Limb (tissue), 2 donors: Measurements from ENCODE around the gene BMI1.
A peak's percentile ranks its signal among the peaks of the same experiment; 100 is the strongest.
"Not testable (repeated sequence)": the region's sequence is repeated elsewhere in the genome, so short reads cannot be mapped to it uniquely, and the experiment has no call there.

Experiments
- DNase-seq, 2 donors: peaks; one replicate each; pipeline ENCODE4 v3.0.0-alpha.2; 2016; ENCODE audit errors: extremely low spot score in 2 of 2

Gene BMI1

GRCh38 chr10:22320591-22321155 is at the start of gene BMI1:
TSS of gene BMI1 (plus strand) at chr10:22321099. CDS start at chr10:22326450, 5,351 bp downstream.
- peak; percentile 83 to 98 for DNase-seq

GRCh38 chr10:22271786-22272185 is 49.1 kb upstream of the BMI1 start:
- no peak for DNase-seq

GRCh38 chr10:22278441-22278782 is 42.5 kb upstream of the BMI1 start:
- DNase-seq: no peak

GRCh38 chr10:22280078-22280477 is 40.8 kb upstream of the BMI1 start:
- DNase-seq: no peak

GRCh38 chr10:22285130-22285529 is 35.8 kb upstream of the BMI1 start:
- DNase-seq: no peak

- DNase-seq: no peak
Observed at GRCh38 chr10:22293747-22294404, 27.0 kb upstream of the BMI1 start.

- DNase-seq: no peak
Observed at GRCh38 chr10:22294694-22295093, 26.2 kb upstream of the BMI1 start.

GRCh38 chr10:22301193-22301592 is 19.7 kb upstream of the BMI1 start:
- no peak for DNase-seq

- DNase-seq: no peak
Observed at GRCh38 chr10:22303461-22303860, 17.4 kb upstream of the BMI1 start.

GRCh38 chr10:22305721-22306120 is 15.2 kb upstream of the BMI1 start:
- no peak for DNase-seq

- DNase-seq: no peak
Observed at GRCh38 chr10:22308390-22308789, 12.5 kb upstream of the BMI1 start.

- no peak for DNase-seq
Observed at GRCh38 chr10:22309180-22310000, 11.5 kb upstream of the BMI1 start.

- not testable (repeated sequence) for DNase-seq
Observed at GRCh38 chr10:22310012-22310411, 10.9 kb upstream of the BMI1 start.

GRCh38 chr10:22310928-22311327 is 10.0 kb upstream of the BMI1 start:
- no peak for DNase-seq

GRCh38 chr10:22314852-22315251 is 6.0 kb upstream of the BMI1 start:
- no peak for DNase-seq

- DNase-seq: no peak
Observed at GRCh38 chr10:22315455-22316285, 5.2 kb upstream of the BMI1 start.

- DNase-seq: peak; percentile 91 to 93
Observed at GRCh38 chr10:22316286-22317075, 4.4 kb upstream of the BMI1 start, which contains the start of gene COMMD3. TSS of gene COMMD3 (plus strand) at chr10:22316388. CDS start at chr10:22316418, 30 bp downstream.

GRCh38 chr10:22317076-22317370 is 3.9 kb upstream of the BMI1 start:
- DNase-seq: no peak

GRCh38 chr10:22317771-22318565 is 2.9 kb upstream of the BMI1 start:
- no peak for DNase-seq

GRCh38 chr10:22318772-22319171 is 2.1 kb upstream of the BMI1 start:
- DNase-seq: no peak
